ENCODE measurements around the gene SNED1.

DNA sequence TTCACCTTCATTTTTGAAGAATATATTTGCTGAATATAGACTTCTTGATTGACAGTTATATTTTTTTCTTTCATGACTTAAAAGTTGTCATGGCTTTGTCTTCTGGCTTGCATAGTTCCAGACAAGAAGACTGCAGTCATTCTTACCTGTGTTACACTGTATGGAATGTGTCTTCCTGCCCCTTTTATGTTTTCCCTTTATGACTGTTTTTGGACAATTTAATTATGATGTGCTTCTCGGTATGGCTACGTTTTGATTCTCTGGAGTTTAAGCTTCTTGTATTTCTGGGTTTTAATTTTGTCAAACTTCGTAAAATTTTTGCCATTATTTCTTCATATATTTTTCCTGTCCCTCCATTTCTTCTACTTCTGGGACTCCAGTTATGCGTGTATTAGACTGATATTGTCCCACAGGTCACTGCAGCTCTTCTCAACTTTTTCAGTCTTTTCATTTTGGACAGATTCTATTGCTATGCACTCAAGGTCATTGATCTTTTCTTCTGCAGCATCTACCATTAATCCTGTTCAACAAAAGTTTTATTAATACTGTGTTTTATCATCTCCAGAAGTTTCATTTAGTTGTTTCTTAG is 86.5 kb downstream of the SNED1 start:
- TF ChIP-seq EP300 (IDR thresholded peaks at IDR 0.05) (no peak), RAD21 (conservative IDR thresholded peaks at IDR 0.05 in 1 of 2, IDR thresholded peaks at IDR 0.05 in 1 of 2) (no peak), KDM1A (IDR thresholded peaks at IDR 0.05; ENCODE audit: low read depth) (no peak), MAFK (IDR thresholded peaks at IDR 0.05; ENCODE audit: partially characterized antibody) (no peak), SREBF2 (IDR thresholded peaks at IDR 0.05) (no peak)
- TF ChIP-seq, protein P1, sequence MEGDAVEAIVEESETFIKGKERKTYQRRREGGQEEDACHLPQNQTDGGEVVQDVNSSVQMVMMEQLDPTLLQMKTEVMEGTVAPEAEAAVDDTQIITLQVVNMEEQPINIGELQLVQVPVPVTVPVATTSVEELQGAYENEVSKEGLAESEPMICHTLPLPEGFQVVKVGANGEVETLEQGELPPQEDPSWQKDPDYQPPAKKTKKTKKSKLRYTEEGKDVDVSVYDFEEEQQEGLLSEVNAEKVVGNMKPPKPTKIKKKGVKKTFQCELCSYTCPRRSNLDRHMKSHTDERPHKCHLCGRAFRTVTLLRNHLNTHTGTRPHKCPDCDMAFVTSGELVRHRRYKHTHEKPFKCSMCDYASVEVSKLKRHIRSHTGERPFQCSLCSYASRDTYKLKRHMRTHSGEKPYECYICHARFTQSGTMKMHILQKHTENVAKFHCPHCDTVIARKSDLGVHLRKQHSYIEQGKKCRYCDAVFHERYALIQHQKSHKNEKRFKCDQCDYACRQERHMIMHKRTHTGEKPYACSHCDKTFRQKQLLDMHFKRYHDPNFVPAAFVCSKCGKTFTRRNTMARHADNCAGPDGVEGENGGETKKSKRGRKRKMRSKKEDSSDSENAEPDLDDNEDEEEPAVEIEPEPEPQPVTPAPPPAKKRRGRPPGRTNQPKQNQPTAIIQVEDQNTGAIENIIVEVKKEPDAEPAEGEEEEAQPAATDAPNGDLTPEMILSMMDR (IDR thresholded peaks at IDR 0.05) = no peak
